NCI-H446 (cell line): ENCODE results near the gene ZFPM1.

Experiments
- DNase-seq, 2 experiments: peaks; one replicate each; lab custom pipeline; 2025; lab: John Stamatoyannopoulos, UW

Gene ZFPM1

GRCh38 chr16:88539261-88539651, 86.2 kb downstream of the ZFPM1 start:
- no peak for DNase-seq

- no peak for DNase-seq
These were observed 86.7 kb downstream of the ZFPM1 start for GRCh38 chr16:88539652-88540345.

GRCh38 chr16:88540346-88540977, 87.4 kb downstream of the ZFPM1 start:
- no peak for DNase-seq

GRCh38 chr16:88541831-88542616, 88.9 kb downstream of the ZFPM1 start:
- DNase-seq: peak; percentile 14 to 65

GRCh38 chr16:88543230-88543813, 90.2 kb downstream of the ZFPM1 start:
- DNase-seq: no peak

- DNase-seq: no peak
These were observed 92.7 kb downstream of the ZFPM1 start for GRCh38 chr16:88545781-88546180.

- no peak for DNase-seq
These were observed 95.2 kb downstream of the ZFPM1 start for GRCh38 chr16:88548131-88548874.

GRCh38 chr16:88548985-88549384, 95.9 kb downstream of the ZFPM1 start:
- no peak for DNase-seq

GRCh38 chr16:88549671-88550245, 96.7 kb downstream of the ZFPM1 start:
- no peak for DNase-seq

- DNase-seq: no peak
These were observed 97.2 kb downstream of the ZFPM1 start for GRCh38 chr16:88550246-88550661.

- DNase-seq: no peak
These were observed 99.1 kb downstream of the ZFPM1 start for GRCh38 chr16:88552166-88552565.

GRCh38 chr16:88552815-88553214, 99.7 kb downstream of the ZFPM1 start:
- DNase-seq: no peak

GRCh38 chr16:88553739-88554138, 100.7 kb downstream of the ZFPM1 start:
- no peak for DNase-seq

- DNase-seq: no peak
These were observed 101.7 kb downstream of the ZFPM1 start for GRCh38 chr16:88554711-88555264.

GRCh38 chr16:88556294-88556988, 103.4 kb downstream of the ZFPM1 start:
- no peak for DNase-seq

- peak in 1 of 2 experiments; percentile 42 for DNase-seq
These were observed 105.7 kb downstream of the ZFPM1 start for GRCh38 chr16:88558457-88559442.

GRCh38 chr16:88560714-88561484, 107.8 kb downstream of the ZFPM1 start:
- no peak for DNase-seq
